ENCODE measurements around the gene LRRTM1. TPM values are rescaled to one million over a fixed set of nuclear protein-coding genes. Genes with fewer than 3 reads are reported as not detected.

LRRTM1 gene
- not detected in 2 replicates for total RNA-seq

- Mint-ChIP-seq H3K27me3 (peaks cover 33% of the 10 kb centered on the region), H3K4me1 (no peaks in the 10 kb centered on the region), H3K27ac (no peak within 1 kb of the TSS), H3K4me3 (no peak within 1 kb of the TSS), H3K9me3 (no peaks in the 10 kb centered on the region), H3K36me3 (ENCODE audit: low read depth) (peaks cover 4% of the 10 kb centered on the region)
- DNase-seq, result no peak
- intact Hi-C loops (cut with micrococcal nuclease), result no loop called here
Measured at GRCh38 chr2:80303909-80304837, at the start of gene LRRTM1. Gene LRRTM1, minus strand, starts transcription at chr2:80304752. Its CDS starts 933 bp downstream, at chr2:80303819.

GRCh38 chr2:80351231-80351630 lies 46.7 kb upstream of the LRRTM1 start:
- Mint-ChIP-seq H3K27ac (no peak overlapping the region), H3K4me3 (no peak overlapping the region), H3K36me3 (ENCODE audit: low read depth) (no peaks in the 10 kb centered on the region), H3K9me3 (no peaks in the 10 kb centered on the region), H3K27me3 (no peaks in the 10 kb centered on the region), H3K4me1 (no peaks in the 10 kb centered on the region)
- DNase-seq, result no peak
- intact Hi-C loops (cut with micrococcal nuclease), result no loop called here

GRCh38 chr2:80348953-80349352 lies 44.4 kb upstream of the LRRTM1 start:
- Mint-ChIP-seq H3K27ac (no peak overlapping the region), H3K4me3 (no peak overlapping the region), H3K27me3 (no peaks in the 10 kb centered on the region), H3K9me3 (no peaks in the 10 kb centered on the region), H3K36me3 (ENCODE audit: low read depth) (no peaks in the 10 kb centered on the region), H3K4me1 (no peaks in the 10 kb centered on the region)
- no peak for DNase-seq
- intact Hi-C loops (cut with micrococcal nuclease), result no loop called here

- no peaks in the 10 kb centered on the region for H3K4me1 Mint-ChIP-seq
- no peak for DNase-seq
- no peak overlapping the region for H3K27ac Mint-ChIP-seq
- no peaks in the 10 kb centered on the region for H3K27me3 Mint-ChIP-seq
- intact Hi-C loops (cut with micrococcal nuclease), result no loop called here
- no peak overlapping the region for H3K4me3 Mint-ChIP-seq
- no peaks in the 10 kb centered on the region for H3K9me3 Mint-ChIP-seq
- H3K36me3 Mint-ChIP-seq (ENCODE audit: low read depth), result no peaks in the 10 kb centered on the region
Measured at GRCh38 chr2:80348078-80348477, 43.5 kb upstream of the LRRTM1 start.

- Mint-ChIP-seq H3K4me3 (no peak overlapping the region), H3K9me3 (peaks cover 7% of the 10 kb centered on the region), H3K27ac (no peak overlapping the region), H3K27me3 (no peaks in the 10 kb centered on the region), H3K4me1 (no peaks in the 10 kb centered on the region), H3K36me3 (ENCODE audit: low read depth) (no peaks in the 10 kb centered on the region)
- DNase-seq, result no peak
- intact Hi-C loops (cut with micrococcal nuclease), result no loop called here
Measured at GRCh38 chr2:80340022-80340421, 35.5 kb upstream of the LRRTM1 start.

GRCh38 chr2:80338794-80339193 lies 34.2 kb upstream of the LRRTM1 start:
- H3K36me3 Mint-ChIP-seq (ENCODE audit: low read depth), result no peaks in the 10 kb centered on the region
- H3K27ac Mint-ChIP-seq, result no peak overlapping the region
- intact Hi-C loops (cut with micrococcal nuclease), result no loop called here
- H3K27me3 Mint-ChIP-seq, result no peaks in the 10 kb centered on the region
- H3K9me3 Mint-ChIP-seq, result peaks cover 11% of the 10 kb centered on the region
- H3K4me3 Mint-ChIP-seq, result no peak overlapping the region
- DNase-seq, result no peak
- no peaks in the 10 kb centered on the region for H3K4me1 Mint-ChIP-seq

GRCh38 chr2:80335411-80335810 lies 30.9 kb upstream of the LRRTM1 start:
- Mint-ChIP-seq H3K27me3 (no peaks in the 10 kb centered on the region), H3K9me3 (peaks cover 11% of the 10 kb centered on the region), H3K4me1 (no peaks in the 10 kb centered on the region), H3K4me3 (no peak overlapping the region), H3K36me3 (ENCODE audit: low read depth) (no peaks in the 10 kb centered on the region), H3K27ac (no peak overlapping the region)
- no peak for DNase-seq
- intact Hi-C loops (cut with micrococcal nuclease), result no loop called here

- Mint-ChIP-seq H3K36me3 (ENCODE audit: low read depth) (no peaks in the 10 kb centered on the region), H3K27me3 (no peaks in the 10 kb centered on the region), H3K4me3 (no peak overlapping the region), H3K9me3 (peaks cover 11% of the 10 kb centered on the region), H3K27ac (no peak overlapping the region), H3K4me1 (no peaks in the 10 kb centered on the region)
- intact Hi-C loops (cut with micrococcal nuclease), result no loop called here
- DNase-seq, result no peak
Measured at GRCh38 chr2:80333886-80334285, 29.3 kb upstream of the LRRTM1 start.

GRCh38 chr2:80330527-80331450 lies 26.2 kb upstream of the LRRTM1 start:
- H3K27ac Mint-ChIP-seq, result no peak overlapping the region
- no peaks in the 10 kb centered on the region for H3K36me3 Mint-ChIP-seq (ENCODE audit: low read depth)
- no peak for DNase-seq
- intact Hi-C loops (cut with micrococcal nuclease), result no loop called here
- H3K4me3 Mint-ChIP-seq, result no peak overlapping the region
- peaks cover 8% of the 10 kb centered on the region for H3K9me3 Mint-ChIP-seq
- no peaks in the 10 kb centered on the region for H3K4me1 Mint-ChIP-seq
- no peaks in the 10 kb centered on the region for H3K27me3 Mint-ChIP-seq

GRCh38 chr2:80329491-80329890 lies 24.9 kb upstream of the LRRTM1 start:
- Mint-ChIP-seq H3K27ac (no peak overlapping the region), H3K4me1 (no peaks in the 10 kb centered on the region), H3K27me3 (no peaks in the 10 kb centered on the region), H3K36me3 (ENCODE audit: low read depth) (no peaks in the 10 kb centered on the region), H3K9me3 (no peaks in the 10 kb centered on the region), H3K4me3 (no peak overlapping the region)
- no peak for DNase-seq
- intact Hi-C loops (cut with micrococcal nuclease), result no loop called here

- Mint-ChIP-seq H3K36me3 (ENCODE audit: low read depth) (no peaks in the 10 kb centered on the region), H3K9me3 (no peaks in the 10 kb centered on the region), H3K27ac (no peak overlapping the region), H3K4me3 (no peak overlapping the region), H3K27me3 (no peaks in the 10 kb centered on the region), H3K4me1 (no peaks in the 10 kb centered on the region)
- no peak for DNase-seq
- intact Hi-C loops (cut with micrococcal nuclease), result no loop called here
Measured at GRCh38 chr2:80328159-80328571, 23.6 kb upstream of the LRRTM1 start.

- peaks cover 1% of the 10 kb centered on the region for H3K27me3 Mint-ChIP-seq
- H3K4me3 Mint-ChIP-seq, result no peak overlapping the region
- H3K9me3 Mint-ChIP-seq, result no peaks in the 10 kb centered on the region
- no peaks in the 10 kb centered on the region for H3K4me1 Mint-ChIP-seq
- DNase-seq, result no peak
- H3K36me3 Mint-ChIP-seq (ENCODE audit: low read depth), result no peaks in the 10 kb centered on the region
- no peak overlapping the region for H3K27ac Mint-ChIP-seq
- intact Hi-C loops (cut with micrococcal nuclease), result no loop called here
Measured at GRCh38 chr2:80326861-80327260, 22.3 kb upstream of the LRRTM1 start.

- H3K4me3 Mint-ChIP-seq, result no peak overlapping the region
- no peak for DNase-seq
- peaks cover 2% of the 10 kb centered on the region for H3K27me3 Mint-ChIP-seq
- intact Hi-C loops (cut with micrococcal nuclease), result no loop called here
- no peak overlapping the region for H3K27ac Mint-ChIP-seq
- no peaks in the 10 kb centered on the region for H3K4me1 Mint-ChIP-seq
- H3K36me3 Mint-ChIP-seq (ENCODE audit: low read depth), result no peaks in the 10 kb centered on the region
- no peaks in the 10 kb centered on the region for H3K9me3 Mint-ChIP-seq
Measured at GRCh38 chr2:80326214-80326613, 21.7 kb upstream of the LRRTM1 start.

- intact Hi-C loops (cut with micrococcal nuclease), result no loop called here
- Mint-ChIP-seq H3K36me3 (ENCODE audit: low read depth) (no peaks in the 10 kb centered on the region), H3K27me3 (peaks cover 3% of the 10 kb centered on the region), H3K9me3 (no peaks in the 10 kb centered on the region), H3K4me3 (no peak overlapping the region), H3K4me1 (no peaks in the 10 kb centered on the region), H3K27ac (no peak overlapping the region)
- no peak for DNase-seq
Measured at GRCh38 chr2:80324525-80324924, 20.0 kb upstream of the LRRTM1 start.
